Renal cortex interstitium (tissue), 11 donors: ENCODE data around the gene GRIK4. TPM values are rescaled to one million over a fixed set of nuclear protein-coding genes. Genes with fewer than 3 reads are reported as not detected.

Experiments
- DNase-seq, 11 donors: peaks; one replicate each; pipeline ENCODE4 v3.0.0-alpha.2; 2013; ENCODE audit warnings: low read depth in 9 of 11, low spot score in 4 of 11; ENCODE audit errors: extremely low read depth in 1 of 11
- polyA plus RNA-seq, 3 donors: library from polyadenylated mRNA; unstranded; fragments of 120-200 nt; gene quantifications; one replicate each; pipeline ENCODE4 v1.2.1, GENCODE V29; 2013; ENCODE audit not compliant: insufficient read length in 3 of 3

GRIK4 gene
- polyA plus RNA-seq, 3 donors, result 1.0 to 1.4 (median 1.2) TPM

GRCh38 chr11:120919045-120919444 is 407.5 kb downstream of the GRIK4 start:
- no peak for DNase-seq

- no peak for DNase-seq
Measured at GRCh38 chr11:120919566-120919965, 408.0 kb downstream of the GRIK4 start.

GRCh38 chr11:120923866-120924508 is 412.4 kb downstream of the GRIK4 start:
- no peak for DNase-seq

- no peak for DNase-seq
Measured at GRCh38 chr11:120925944-120926343, 414.4 kb downstream of the GRIK4 start.

GRCh38 chr11:120928627-120929026 is 417.1 kb downstream of the GRIK4 start:
- DNase-seq, result no peak

- no peak for DNase-seq
Measured at GRCh38 chr11:120929090-120929489, 417.5 kb downstream of the GRIK4 start.

GRCh38 chr11:120929664-120930154 is 418.2 kb downstream of the GRIK4 start:
- DNase-seq, result no peak

GRCh38 chr11:120931057-120931779 is 419.7 kb downstream of the GRIK4 start:
- no peak for DNase-seq

GRCh38 chr11:120932305-120932915 is 420.9 kb downstream of the GRIK4 start:
- DNase-seq, result peak in 4 of 11 donors; percentile 47 to 57 (median 54)

- DNase-seq, result no peak
Measured at GRCh38 chr11:120936356-120936755, 424.8 kb downstream of the GRIK4 start.

GRCh38 chr11:120937501-120937900 is 426.0 kb downstream of the GRIK4 start:
- no peak for DNase-seq

- peak in 2 of 11 donors; percentile 29 to 52 for DNase-seq
Measured at GRCh38 chr11:120938260-120938659, 426.7 kb downstream of the GRIK4 start.

GRCh38 chr11:120940160-120940848 is 428.8 kb downstream of the GRIK4 start:
- DNase-seq, result no peak

GRCh38 chr11:120941000-120941399 is 429.5 kb downstream of the GRIK4 start:
- DNase-seq, result no peak

GRCh38 chr11:120942701-120943100 is 431.2 kb downstream of the GRIK4 start:
- no peak for DNase-seq

- no peak for DNase-seq
Measured at GRCh38 chr11:120945042-120945441, 433.5 kb downstream of the GRIK4 start.

GRCh38 chr11:120950880-120951279 is 439.3 kb downstream of the GRIK4 start:
- no peak for DNase-seq

GRCh38 chr11:120952461-120953434 is 441.2 kb downstream of the GRIK4 start:
- DNase-seq, result peak; percentile 55 to 88 (median 79)
